Fibroblast of villous mesenchyme (primary cell): ENCODE data around the gene OR2T12. TPM values are rescaled to one million over a fixed set of nuclear protein-coding genes. Genes with fewer than 3 reads are reported as not detected.
"Not testable (repeated sequence)": the region's sequence is repeated elsewhere in the genome, so short reads cannot be mapped to it uniquely, and the experiment has no call there.

Source experiments
- DNase-seq: peaks from one replicate; pipeline ENCODE4 v3.0.0-alpha.2; 2010; ENCODE audit warnings: low read depth
- H3K4me3 ChIP-seq: 2 replicates; pipeline ENCODE4 v1.5.1; 2011; ENCODE audit warnings: low read depth, mild to moderate bottlenecking, low read length
- total RNA-seq: library from RNA; depleted of rRNA; stranded (reverse); fragments of >200 nt; gene quantifications from 2 replicates; pipeline ENCODE4 v1.2.3, GENCODE V29; 2012
- TF ChIP-seq, protein P1 (sequence below): IDR thresholded peaks from 2 replicates; pipeline ENCODE4 v1.5.1; 2012; ENCODE audit warnings: low read depth, mild to moderate bottlenecking, low read length; ENCODE audit not compliant: insufficient read depth

OR2T12 gene
- total RNA-seq, 1 donor: not detected

DNA sequence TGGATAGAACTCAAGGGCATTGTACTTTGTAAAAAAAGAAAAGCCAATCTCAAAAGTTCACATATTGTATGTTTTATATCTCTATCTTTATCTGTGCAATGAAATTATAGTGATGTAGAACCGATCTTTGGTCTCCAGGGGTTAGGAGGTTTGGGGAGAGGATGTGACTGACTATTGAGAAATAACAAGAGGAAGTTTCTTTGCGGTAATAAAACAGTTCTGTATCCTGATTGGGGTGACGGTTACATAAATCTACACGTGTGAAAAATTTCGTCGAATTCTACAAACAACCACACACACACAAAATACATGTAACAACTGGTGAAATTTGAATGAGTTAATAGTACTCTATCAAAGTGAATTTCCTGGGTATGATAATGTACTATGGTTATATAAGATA is 14.8 kb downstream of the OR2T12 start:
- TF ChIP-seq, protein P1, sequence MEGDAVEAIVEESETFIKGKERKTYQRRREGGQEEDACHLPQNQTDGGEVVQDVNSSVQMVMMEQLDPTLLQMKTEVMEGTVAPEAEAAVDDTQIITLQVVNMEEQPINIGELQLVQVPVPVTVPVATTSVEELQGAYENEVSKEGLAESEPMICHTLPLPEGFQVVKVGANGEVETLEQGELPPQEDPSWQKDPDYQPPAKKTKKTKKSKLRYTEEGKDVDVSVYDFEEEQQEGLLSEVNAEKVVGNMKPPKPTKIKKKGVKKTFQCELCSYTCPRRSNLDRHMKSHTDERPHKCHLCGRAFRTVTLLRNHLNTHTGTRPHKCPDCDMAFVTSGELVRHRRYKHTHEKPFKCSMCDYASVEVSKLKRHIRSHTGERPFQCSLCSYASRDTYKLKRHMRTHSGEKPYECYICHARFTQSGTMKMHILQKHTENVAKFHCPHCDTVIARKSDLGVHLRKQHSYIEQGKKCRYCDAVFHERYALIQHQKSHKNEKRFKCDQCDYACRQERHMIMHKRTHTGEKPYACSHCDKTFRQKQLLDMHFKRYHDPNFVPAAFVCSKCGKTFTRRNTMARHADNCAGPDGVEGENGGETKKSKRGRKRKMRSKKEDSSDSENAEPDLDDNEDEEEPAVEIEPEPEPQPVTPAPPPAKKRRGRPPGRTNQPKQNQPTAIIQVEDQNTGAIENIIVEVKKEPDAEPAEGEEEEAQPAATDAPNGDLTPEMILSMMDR: no peak
- no peak overlapping the region for H3K4me3 ChIP-seq
- DNase-seq: no peak

DNA sequence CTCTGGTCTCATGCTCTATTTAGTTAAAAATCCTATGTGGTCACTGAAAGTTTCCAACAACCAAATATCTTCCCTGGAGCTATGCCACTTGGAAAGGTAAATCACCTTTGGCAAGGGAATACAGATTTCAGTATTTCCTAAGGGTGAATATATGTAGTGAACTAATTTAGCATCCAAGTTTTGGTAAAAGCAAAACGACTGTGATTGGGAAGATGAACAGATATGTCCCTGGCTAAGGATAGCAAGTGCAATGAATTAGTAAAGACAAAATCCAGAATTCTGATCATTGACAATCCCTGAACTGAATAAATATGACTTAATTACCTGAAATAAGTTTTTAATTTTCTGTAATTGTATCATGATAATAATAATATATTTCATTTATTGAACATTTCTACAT is 25.3 kb downstream of the OR2T12 start, which contains the start of gene OR2T33:
Gene OR2T33, minus strand, starts transcription at position 101 of the 400 bp plus-strand sequence. CDS start 4,162 bp downstream, outside the sequence.
- no peak within 1 kb of the TSS for H3K4me3 ChIP-seq
- TF ChIP-seq, protein P1: no peak
- no peak for DNase-seq

DNA sequence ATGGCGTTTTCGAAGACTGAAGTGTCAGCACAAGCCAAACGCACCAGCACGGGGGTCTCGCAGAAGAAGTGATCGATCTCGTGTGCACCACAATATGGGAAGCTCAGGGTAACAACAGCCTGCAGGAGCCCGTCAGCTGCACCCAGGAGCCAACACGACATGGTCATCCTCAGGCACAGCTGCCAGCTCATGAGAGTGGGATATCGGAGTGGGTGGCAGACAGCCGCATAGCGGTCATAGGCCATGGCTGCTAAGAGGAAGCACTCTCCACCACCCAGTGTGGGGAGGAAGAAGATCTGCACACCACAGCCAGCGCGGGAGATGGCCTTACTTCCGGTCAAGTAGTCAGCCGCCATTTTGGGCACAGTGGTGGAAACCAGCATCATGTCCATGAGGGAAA is 30.0 kb downstream of the OR2T12 start:
- DNase-seq, H3K4me3 ChIP-seq: not testable (repeated sequence)

DNA sequence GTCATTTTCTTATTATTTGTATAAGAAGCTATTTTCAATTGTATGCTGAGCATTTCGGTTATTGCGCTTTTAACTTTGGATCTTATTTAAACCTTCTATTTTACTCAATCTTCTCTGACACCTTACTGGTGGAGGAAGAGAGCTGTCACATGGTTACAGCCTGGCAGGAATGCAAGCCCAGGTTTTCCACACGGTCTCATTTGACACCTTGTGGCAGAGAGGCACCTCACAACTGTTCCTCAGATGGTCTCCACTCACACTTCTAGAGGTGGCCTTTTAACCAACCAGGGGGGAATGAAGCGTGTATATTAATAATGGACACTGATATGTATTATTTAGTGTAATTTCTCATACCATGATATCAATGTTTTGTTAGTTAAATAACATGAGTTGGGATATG is 35.0 kb downstream of the OR2T12 start:
- TF ChIP-seq, protein P1: no peak
- no peak for DNase-seq

DNA sequence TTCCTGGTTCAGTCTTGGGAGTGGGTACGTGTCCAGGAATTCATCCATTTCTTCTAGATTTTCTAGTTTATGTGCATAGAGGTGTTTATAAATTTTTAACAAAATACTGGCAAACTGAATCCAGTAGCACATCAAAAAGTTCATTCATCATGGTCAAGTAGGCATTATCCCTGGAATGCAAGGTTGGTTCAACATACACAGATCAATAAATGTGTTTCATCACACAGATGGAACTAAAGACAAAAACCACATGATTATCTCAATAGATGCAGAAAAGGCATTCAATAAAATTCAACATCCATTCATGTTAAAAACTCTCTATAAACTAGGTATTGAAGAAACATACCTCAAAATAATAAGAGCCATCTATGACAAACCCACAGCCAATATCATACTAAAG is 43.9 kb downstream of the OR2T12 start:
- not testable (repeated sequence) for H3K4me3 ChIP-seq, DNase-seq

More for the DNA sequence above, 35.0 kb downstream of the OR2T12 start:
- no peak overlapping the region for H3K4me3 ChIP-seq

DNA sequence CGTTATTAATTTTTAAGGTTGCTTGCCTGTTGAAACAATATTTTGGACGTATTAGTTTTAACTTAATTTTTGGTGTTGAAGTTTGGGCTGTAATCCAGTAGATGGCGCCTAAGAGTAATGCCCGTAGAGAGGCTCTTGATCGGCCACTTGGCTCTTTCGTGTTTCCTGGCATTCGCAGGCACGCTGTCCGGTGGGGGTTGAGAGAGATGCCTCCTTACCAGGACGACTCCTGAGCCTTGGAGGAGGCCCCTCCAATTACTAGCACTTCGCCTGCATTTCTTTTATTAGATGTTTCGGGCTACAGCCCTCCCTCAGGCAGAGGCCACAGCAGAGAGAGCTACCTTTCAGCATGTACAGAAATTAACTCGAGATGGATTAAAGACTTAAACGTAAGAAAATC is 60.0 kb downstream of the OR2T12 start:
- TF ChIP-seq, protein P1: peak; percentile 67

More for the DNA sequence above, 60.0 kb downstream of the OR2T12 start:
- H3K4me3 ChIP-seq: no peak overlapping the region
- peak; percentile 17 for DNase-seq

Other genes with a start within 250 kb of the OR2T12 start
- not detected in 2 replicates for gene OR2L13, start 208.2 kb downstream of the OR2T12 start, total RNA-seq
- gene OR2M5, start 158.3 kb downstream of the OR2T12 start, total RNA-seq: not detected in 2 replicates
- not detected in 2 replicates for gene OR2M2, start 128.6 kb downstream of the OR2T12 start, total RNA-seq
- not detected in 2 replicates for gene OR2M3, start 106.2 kb downstream of the OR2T12 start, total RNA-seq
- gene OR2M4, start 72.0 kb downstream of the OR2T12 start, total RNA-seq: not detected in 2 replicates
- gene OR2T33, start 25.4 kb downstream of the OR2T12 start, total RNA-seq: not detected in 2 replicates
- not detected in 2 replicates for gene OR2M7, start 21.1 kb upstream of the OR2T12 start, total RNA-seq
- not detected in 2 replicates for gene OR14C36, start 45.4 kb upstream of the OR2T12 start, total RNA-seq
- gene OR2T4, start 58.2 kb upstream of the OR2T12 start, total RNA-seq: not detected in 2 replicates
- gene OR2T6, start 72.3 kb upstream of the OR2T12 start, total RNA-seq: not detected in 2 replicates
- gene OR2T1, start 99.6 kb upstream of the OR2T12 start, total RNA-seq: not detected in 2 replicates
- not detected in 2 replicates for gene OR2T2, start 142.2 kb upstream of the OR2T12 start, total RNA-seq
- gene OR2T3, start 169.9 kb upstream of the OR2T12 start, total RNA-seq: not detected in 2 replicates
- gene OR2T5, start 185.2 kb upstream of the OR2T12 start, total RNA-seq: not detected in 2 replicates
- not detected in 2 replicates for gene OR2G6, start 204.6 kb upstream of the OR2T12 start, total RNA-seq